WERI-Rb-1 (cell line): ENCODE results near the gene PNMA6E.

ENCODE experiments used
- DNase-seq: peaks from one replicate; pipeline ENCODE4 v3.0.0-alpha.2; 2020
- H3K27ac ChIP-seq: fragments of 250-450 bp; sonication (Bioruptor Pico); 2 replicates; pipeline ENCODE4 v1.5.1; 2020; ENCODE audit warnings: mild to moderate bottlenecking, moderate library complexity
- H3K27me3 ChIP-seq: fragments of 250-450 bp; sonication (Bioruptor Pico); 2 replicates; pipeline ENCODE4 v1.5.1; 2021; ENCODE audit warnings: mild to moderate bottlenecking, low read depth, moderate library complexity; ENCODE audit not compliant: insufficient read depth, severe bottlenecking
- H3K36me3 ChIP-seq: fragments of 250-450 bp; sonication (Bioruptor Pico); 2 replicates; pipeline ENCODE4 v1.5.1; 2020; ENCODE audit warnings: mild to moderate bottlenecking, moderate library complexity
- H3K4me3 ChIP-seq: 2 replicates; pipeline ENCODE4 v1.5.1; 2011; ENCODE audit warnings: low read depth, mild to moderate bottlenecking, control low read depth, low read length
- H3K9me3 ChIP-seq: fragments of 250-450 bp; sonication (Bioruptor Pico); 2 replicates; pipeline ENCODE4 v1.5.1; 2021; ENCODE audit warnings: mild to moderate bottlenecking, moderate library complexity; ENCODE audit not compliant: severe bottlenecking
- CTCF ChIP-seq: IDR thresholded peaks from 2 replicates; pipeline ENCODE4 v1.5.1; 2011; ENCODE audit warnings: low read depth, mild to moderate bottlenecking, control low read depth, inconsistent platforms, low read length

Gene PNMA6E

GRCh38 chrX:153361781-153362397 lies 39.3 kb downstream of the PNMA6E start:
- Histone ChIP-seq H3K9me3 (peaks cover 21% of the 10 kb centered on the region), H3K27me3 (peaks cover 34% of the 10 kb centered on the region), H3K4me3 (no peak overlapping the region), H3K27ac (no peak overlapping the region), H3K36me3 (no peaks in the 10 kb centered on the region)
- TF ChIP-seq CTCF, result no peak
- DNase-seq, result no peak

- no peaks in the 10 kb centered on the region for H3K36me3 ChIP-seq
- H3K4me3 ChIP-seq, result no peak overlapping the region
- no peak for TF ChIP-seq CTCF
- no peak overlapping the region for H3K27ac ChIP-seq
- peaks cover 39% of the 10 kb centered on the region for H3K27me3 ChIP-seq
- no peak for DNase-seq
- H3K9me3 ChIP-seq, result peaks cover 26% of the 10 kb centered on the region
These were observed 43.3 kb downstream of the PNMA6E start for GRCh38 chrX:153357877-153358276.

- no peak for DNase-seq
These were observed 47.7 kb downstream of the PNMA6E start for GRCh38 chrX:153353416-153353815.

DNA sequence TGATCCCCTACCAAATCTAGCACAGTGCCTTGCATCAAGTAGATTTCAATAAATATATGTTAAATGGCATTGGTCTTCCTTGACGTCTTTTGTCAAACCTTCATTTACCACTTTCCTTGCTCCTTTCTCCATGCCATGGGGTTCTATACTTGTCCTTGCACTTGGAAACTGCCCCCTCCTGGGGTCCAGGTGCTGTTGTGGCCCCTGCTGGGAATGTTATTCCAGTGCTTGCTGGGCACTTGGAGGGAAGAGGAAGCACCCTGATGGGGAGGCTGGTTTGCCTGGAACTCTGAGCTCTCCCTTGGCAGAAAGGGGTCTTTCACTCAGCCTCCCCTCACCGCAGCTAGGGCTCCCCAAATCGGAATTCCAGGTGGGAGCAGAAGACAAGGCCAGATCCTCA lies 48.3 kb downstream of the PNMA6E start:
- Histone ChIP-seq H3K27me3 (peaks cover 35% of the 10 kb centered on the region), H3K27ac (no peak overlapping the region), H3K9me3 (peaks cover 11% of the 10 kb centered on the region), H3K4me3 (no peak overlapping the region), H3K36me3 (peaks cover 18% of the 10 kb centered on the region)
- TF ChIP-seq CTCF, result no peak
- DNase-seq, result no peak

More at GRCh38 chrX:153353416-153353815, 47.7 kb downstream of the PNMA6E start:
- Histone ChIP-seq H3K27ac (no peak overlapping the region), H3K27me3 (peaks cover 31% of the 10 kb centered on the region), H3K9me3 (peaks cover 17% of the 10 kb centered on the region), H3K36me3 (peaks cover 14% of the 10 kb centered on the region), H3K4me3 (no peak overlapping the region)
- TF ChIP-seq CTCF, result 0 out of 2 replicates have a peak, but pooled peaks have one; percentile 30

GRCh38 chrX:153351981-153352380 lies 49.2 kb downstream of the PNMA6E start:
- no peak for DNase-seq
- Histone ChIP-seq H3K4me3 (no peak overlapping the region), H3K36me3 (peaks cover 24% of the 10 kb centered on the region), H3K9me3 (peaks cover 5% of the 10 kb centered on the region), H3K27me3 (peaks cover 32% of the 10 kb centered on the region), H3K27ac (no peak overlapping the region)
- no peak for TF ChIP-seq CTCF

DNA sequence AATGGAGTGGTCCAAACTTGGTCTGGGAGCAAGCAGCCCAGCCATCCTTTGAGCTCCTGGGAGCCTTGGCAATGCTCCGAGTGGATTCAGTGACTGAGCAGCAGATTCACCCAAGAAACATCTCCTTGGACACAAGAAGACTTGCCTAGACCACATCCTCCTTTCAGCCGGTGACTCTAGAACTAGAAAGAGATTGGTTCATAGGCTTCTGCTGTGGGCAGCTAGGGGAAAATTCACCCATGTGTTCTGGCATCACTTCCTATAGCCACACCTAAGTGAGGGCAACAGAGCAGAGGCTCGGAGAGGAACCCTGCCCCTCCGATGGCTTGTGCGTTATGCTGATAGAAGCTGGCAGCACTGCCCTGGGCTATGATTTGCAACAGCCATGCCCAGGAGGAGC lies 51.2 kb downstream of the PNMA6E start:
- no peak overlapping the region for H3K4me3 ChIP-seq
- H3K9me3 ChIP-seq, result no peaks in the 10 kb centered on the region
- no peak for TF ChIP-seq CTCF
- no peak overlapping the region for H3K27ac ChIP-seq
- peaks cover 30% of the 10 kb centered on the region for H3K36me3 ChIP-seq
- H3K27me3 ChIP-seq, result peaks cover 15% of the 10 kb centered on the region
- no peak for DNase-seq
